HCT116 (cell line): Measurements from ENCODE around the gene ROBO1. TPM values are rescaled to one million over a fixed set of nuclear protein-coding genes. Genes with fewer than 3 reads are reported as not detected.

Experiments
- ATAC-seq: fragments of 200-7000 bp; cut with Tn5 transposase; 2 replicates; pipeline ENCODE4 v1.9.1; 2020; ENCODE audit warnings: mild to moderate bottlenecking, moderate library complexity
- BruUV-seq: library from RNA; stranded (reverse); fragments of 400-500 nt; replicated peaks from 2 replicates; lab custom pipeline; 2021; lab: Mats Ljungman, UMichigan
- CTCF ChIA-PET: fragments of 300-600 bp; sonication (Branson Sonifier 250); formaldehyde crosslinking; loops from one replicate; lab custom pipeline; 2021; ENCODE audit warnings: antibody characterized with exemption; lab: Charles Lee
- POLR2A ChIA-PET: fragments of 300-600, 350-600 bp; sonication (Branson Sonifier 250); formaldehyde crosslinking; loops from one replicate; lab custom pipeline; 2021; ENCODE audit warnings: antibody characterized with exemption; lab: Charles Lee
- RAD21 ChIA-PET, 2 experiments: fragments of 300-600 bp; sonication (Branson Sonifier 250); formaldehyde crosslinking; loops; one replicate each; lab custom pipeline; 2023; ENCODE audit warnings: low total read pairs in 2 of 2; ENCODE audit not compliant: uncharacterized antibody in 2 of 2, unreplicated experiment in 2 of 2, low non-redundant PET in 1 of 2; lab: Charles Lee
- DNase-seq: peaks from one replicate; pipeline ENCODE4 v3.0.0-alpha.2; 2010; ENCODE audit warnings: low read depth, low spot score
- H2AFZ ChIP-seq: fragments of 200-600 bp; shearing (Covaris generic), sonication (generic); 2 replicates; pipeline ENCODE4 v1.6.1; 2017; ENCODE audit warnings: low read depth, mixed run types, mixed read lengths, antibody characterized with exemption, low read length; ENCODE audit not compliant: poor library complexity, severe bottlenecking
- H3K27ac ChIP-seq: 2 replicates; pipeline ENCODE4 v1.5.1; 2012; ENCODE audit warnings: low read depth, low read length
- H3K27me3 ChIP-seq: fragments of 200-600 bp; sonication (generic); 2 replicates; pipeline ENCODE4 v1.6.1; 2016; ENCODE audit warnings: mixed run types, low read length, mixed read lengths; ENCODE audit not compliant: insufficient read depth
- H3K36me3 ChIP-seq, 2 experiments: fragments of 200-500 bp in 1 of 2; fragments of 200-600 bp in 1 of 2; sonication (Bioruptor generic) in 1 of 2; sonication (generic) in 1 of 2; 2 replicates each; pipeline versions ENCODE4 v1.5.1 to v1.6.1; 2014 to 2016; ENCODE audit warnings: low read length in 2 of 2, inconsistent platforms in 1 of 2, mixed read lengths in 1 of 2, mixed run types in 1 of 2; ENCODE audit not compliant: insufficient read depth in 2 of 2, control insufficient read depth in 1 of 2
- H3K4me1 ChIP-seq, 2 experiments: fragments of 200-600 bp in 1 of 2; sonication (generic) in 1 of 2; 2 replicates each; pipeline versions ENCODE4 v1.5.1 to v1.6.1; 2012 to 2017; ENCODE audit warnings: low read length in 2 of 2, inconsistent platforms in 1 of 2, mild to moderate bottlenecking in 1 of 2, mixed read lengths in 1 of 2, mixed run types in 1 of 2, moderate library complexity in 1 of 2; ENCODE audit not compliant: insufficient read depth in 2 of 2, control insufficient read depth in 1 of 2
- H3K4me2 ChIP-seq: fragments of 200-600 bp; sonication (generic); 2 replicates; pipeline ENCODE4 v1.6.1; 2017; ENCODE audit warnings: mixed run types, low read length, mixed read lengths
- H3K4me3 ChIP-seq, 2 experiments: fragments of 200-600 bp in 1 of 2; sonication (generic) in 1 of 2; replicated peaks in 1 of 2; 2 replicates each; pipeline ENCODE4 v1.5.1; 2011 to 2016; ENCODE audit warnings: low read length in 2 of 2, control low read depth in 1 of 2, low read depth in 1 of 2, mild to moderate bottlenecking in 1 of 2, mixed read lengths in 1 of 2, mixed run types in 1 of 2
- H3K79me2 ChIP-seq: fragments of 200-600 bp; sonication (generic); 2 replicates; pipeline ENCODE4 v1.6.1; 2017; ENCODE audit warnings: mild to moderate bottlenecking, mixed run types, low read length, moderate library complexity, mixed read lengths; ENCODE audit not compliant: insufficient read depth
- H3K9ac ChIP-seq: fragments of 200-600 bp; sonication (generic); 2 replicates; pipeline ENCODE4 v1.6.1; 2016; ENCODE audit warnings: low read length, mixed read lengths
- H3K9me2 ChIP-seq: fragments of 200-600 bp; sonication (generic), shearing (Covaris generic); 2 replicates; pipeline ENCODE4 v1.6.1; 2017; ENCODE audit warnings: mixed run types, mild to moderate bottlenecking, moderate library complexity; ENCODE audit not compliant: insufficient read depth
- H3K9me3 ChIP-seq, 2 experiments: fragments of 200-500 bp in 1 of 2; fragments of 200-600 bp in 1 of 2; sonication (Bioruptor generic) in 1 of 2; sonication (generic) in 1 of 2; 2 replicates each; pipeline ENCODE4 v1.6.1; 2014 to 2017; ENCODE audit warnings: low read length in 2 of 2, mixed read lengths in 2 of 2, inconsistent platforms in 1 of 2, low read depth in 1 of 2, mild to moderate bottlenecking in 1 of 2, mixed run types in 1 of 2, moderate library complexity in 1 of 2; ENCODE audit not compliant: control insufficient read depth in 1 of 2, insufficient read depth in 1 of 2
- H4K20me1 ChIP-seq: fragments of 200-600 bp; sonication (generic), shearing (Covaris generic); 2 replicates; pipeline ENCODE4 v1.6.1; 2017; ENCODE audit warnings: mixed run types, mild to moderate bottlenecking, moderate library complexity; ENCODE audit not compliant: insufficient read depth
- ATF3 ChIP-seq: IDR thresholded peaks from 2 replicates; pipeline ENCODE4 v1.6.1; 2012
- CBX3 ChIP-seq: IDR thresholded peaks from 2 replicates; pipeline ENCODE4 v1.6.1; 2012; ENCODE audit warnings: low read depth
- EGR1 ChIP-seq: IDR thresholded peaks from 2 replicates; pipeline ENCODE4 v1.6.1; 2012; ENCODE audit warnings: low read depth
- EZH2 ChIP-seq: fragments of 200-600 bp; sonication (generic); IDR thresholded peaks from 2 replicates; pipeline ENCODE4 v1.6.1; 2017; ENCODE audit warnings: antibody characterized with exemption, mixed run types
- EZH2phosphoT487 ChIP-seq: fragments of 200-600 bp; IDR thresholded peaks from 2 replicates; pipeline ENCODE4 v1.6.1; 2018; ENCODE audit warnings: antibody characterized with exemption, borderline replicate concordance
- FOSL1 ChIP-seq: IDR thresholded peaks from 2 replicates; pipeline ENCODE4 v1.6.1; 2012; ENCODE audit warnings: low read depth
- JUND ChIP-seq: IDR thresholded peaks from 2 replicates; pipeline ENCODE4 v1.6.1; 2012
- MAX ChIP-seq: IDR thresholded peaks from 2 replicates; pipeline ENCODE4 v1.6.1; 2012
- SRF ChIP-seq: IDR thresholded peaks from 2 replicates; pipeline ENCODE4 v1.6.1; 2012; ENCODE audit warnings: low read depth
- YY1 ChIP-seq: IDR thresholded peaks from 2 replicates; pipeline ENCODE4 v1.6.1; 2011; ENCODE audit warnings: low read length, low read depth, moderate library complexity, mild to moderate bottlenecking; ENCODE audit not compliant: insufficient replicate concordance; ENCODE audit errors: extremely low read depth
- ZNF274 ChIP-seq: fragments of 200-500 bp; sonication (Bioruptor generic); IDR thresholded peaks from 2 replicates; pipeline ENCODE4 v1.6.1; 2014; ENCODE audit warnings: mild to moderate bottlenecking, low read depth, low read length, inconsistent platforms
- intact Hi-C: fragments of 100-400 bp; cut with micrococcal nuclease; formaldehyde crosslinking; loops from 2 replicates; pipeline ENCODE4 v1.10.0; 2022
- total RNA-seq: library from RNA; stranded (reverse); gene quantifications from one replicate; pipeline ENCODE4 v1.2.1, GENCODE V29; 2021; ENCODE audit not compliant: unreplicated experiment

The ROBO1 gene
- total RNA-seq, 1 experiment from 2014 or later = 0.27 TPM

- TF ChIP-seq ATF3 = no peak
These were observed 957.8 kb downstream of the ROBO1 start (continued) for GRCh38 chr3:78809966-78810365.

- POLR2A ChIA-PET = no interaction called here
- ATAC-seq = no peak
- H3K9me2 ChIP-seq = no peaks in the 10 kb centered on the region
- intact Hi-C loops = no loop called here
- DNase-seq = no peak
- peaks cover 8 to 14% of the 10 kb centered on the region in 2 experiments for H3K9me3 ChIP-seq
- RAD21 ChIA-PET = no interaction called here
- H3K79me2 ChIP-seq = no peaks in the 10 kb centered on the region
- H3K4me3 ChIP-seq = no peak overlapping the region
- no peak overlapping the region for H3K9ac ChIP-seq
- no peak overlapping the region for H2AFZ ChIP-seq
- H3K27me3 ChIP-seq = no peaks in the 10 kb centered on the region
- H4K20me1 ChIP-seq = no peaks in the 10 kb centered on the region
- no peak overlapping the region for H3K27ac ChIP-seq
- H3K4me1 ChIP-seq = no peaks in the 10 kb centered on the region
- H3K36me3 ChIP-seq = no peaks in the 10 kb centered on the region
- BruUV-seq = no TSS peak
- TF ChIP-seq YY1 = no peak
- TF ChIP-seq JUND = no peak
- no peak for TF ChIP-seq EZH2phosphoT487
- no peak for TF ChIP-seq FOSL1
- TF ChIP-seq ATF3 = no peak
- CTCF ChIA-PET = no interaction called here
- H3K4me2 ChIP-seq = no peak overlapping the region
These were observed 963.4 kb downstream of the ROBO1 start for GRCh38 chr3:78804251-78805037.

- POLR2A ChIA-PET = no interaction called here
- no peak for TF ChIP-seq EGR1
- TF ChIP-seq SRF = no peak
- no peak for TF ChIP-seq CBX3
- TF ChIP-seq EZH2phosphoT487 = no peak
- TF ChIP-seq YY1 = no peak
- no peak for TF ChIP-seq ZNF274
- TF ChIP-seq FOSL1 = no peak
- no peak for TF ChIP-seq MAX
- TF ChIP-seq EZH2 = no peak
These were observed 965.3 kb downstream of the ROBO1 start for GRCh38 chr3:78802562-78802930.

More at GRCh38 chr3:78802562-78802930, 965.3 kb downstream of the ROBO1 start:
- Histone ChIP-seq H3K9me3 (peaks cover 11 to 22% of the 10 kb centered on the region in 2 experiments), H3K9me2 (no peaks in the 10 kb centered on the region), H3K4me3 (no peak overlapping the region), H3K9ac (no peak overlapping the region), H3K27ac (no peak overlapping the region), H3K27me3 (no peaks in the 10 kb centered on the region), H3K4me1 (no peaks in the 10 kb centered on the region), H4K20me1 (no peaks in the 10 kb centered on the region), H2AFZ (no peak overlapping the region), H3K36me3 (no peaks in the 10 kb centered on the region), H3K4me2 (no peak overlapping the region), H3K79me2 (no peaks in the 10 kb centered on the region)
- DNase-seq = no peak
- no peak for ATAC-seq
- BruUV-seq = no TSS peak
- CTCF ChIA-PET = no interaction called here
- intact Hi-C loops = no loop called here
- RAD21 ChIA-PET = no interaction called here
